GM13977 (cell line): ENCODE results near the gene S100A16.
A peak's percentile ranks its signal among the peaks of the same experiment; 100 is the strongest.

Source experiments
- DNase-seq: peaks from one replicate; pipeline ENCODE4 v3.0.0; 2012; ENCODE audit warnings: low spot score
- CTCF ChIP-seq: IDR thresholded peaks from 2 replicates; pipeline ENCODE4 v1.5.1; 2012; ENCODE audit warnings: mild to moderate bottlenecking, control low read depth; ENCODE audit not compliant: insufficient read depth; ENCODE audit errors: extremely low read depth, missing control alignments
- in situ Hi-C: fragments of 300-500 bp; cut with MboI; formaldehyde crosslinking; loops from one replicate; pipeline ENCODE4 v1.12.0; 2022; ENCODE audit warnings: low sequenced_read_pairs, low pct_unique_long_range_greater_than_20kb, mixed read lengths, inconsistent platforms; ENCODE audit not compliant: unreplicated experiment

Gene S100A16

DNA sequence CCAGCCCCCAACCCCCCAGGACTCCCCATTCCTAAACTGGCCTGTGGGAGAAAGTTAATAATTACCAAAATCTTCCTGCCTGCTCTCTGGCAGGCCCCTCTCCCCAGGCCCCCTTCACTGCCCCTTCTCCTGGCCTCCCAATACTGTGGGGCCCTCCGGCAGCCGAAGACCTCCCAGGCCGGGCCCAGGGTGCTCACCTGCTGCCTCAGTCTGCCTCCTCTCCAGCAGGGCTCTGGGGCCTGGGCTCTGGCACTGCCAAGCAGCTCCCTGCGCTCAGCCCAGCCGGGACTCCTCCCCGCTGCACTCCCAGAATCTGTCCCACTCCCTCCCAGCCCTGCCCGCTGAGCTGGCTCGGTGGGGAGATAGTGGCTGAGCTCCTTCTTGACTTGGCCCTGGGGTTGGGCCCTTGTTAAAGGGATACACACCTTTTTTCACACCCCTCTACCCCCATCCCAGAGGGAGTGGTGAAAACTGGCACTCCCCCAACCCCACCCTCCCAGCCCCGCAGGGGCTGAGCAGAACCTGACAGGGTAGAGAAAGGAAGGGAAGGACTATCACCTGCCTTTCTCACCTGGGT, at the start of gene S100A16:
S100A16 (minus strand) TSS at position 383 of the 577 bp plus-strand sequence. CDS start 4,986 bp downstream, outside the sequence.
- in situ Hi-C loops = no loop called here
- no peak for DNase-seq
- TF ChIP-seq CTCF = no peak

- no peak for DNase-seq
- TF ChIP-seq CTCF = no peak
- in situ Hi-C loops = no loop called here
Measured at GRCh38 chr1:153662269-153662668, 49.3 kb upstream of the S100A16 start.

GRCh38 chr1:153661111-153661708, 48.3 kb upstream of the S100A16 start:
- in situ Hi-C loops = no loop called here
- DNase-seq = no peak
- no peak for TF ChIP-seq CTCF

- no peak for DNase-seq
- in situ Hi-C loops = no loop called here
- no peak for TF ChIP-seq CTCF
Measured at GRCh38 chr1:153659656-153660055, 46.7 kb upstream of the S100A16 start.

- no peak for DNase-seq
- TF ChIP-seq CTCF = no peak
- in situ Hi-C loops = no loop called here
Measured at GRCh38 chr1:153659175-153659534, 46.2 kb upstream of the S100A16 start.

- DNase-seq = peak; percentile 91
- in situ Hi-C loops = no loop called here
- no peak for TF ChIP-seq CTCF
Measured at GRCh38 chr1:153658400-153659174, 45.6 kb upstream of the S100A16 start, which contains the start of gene SNAPIN. Gene SNAPIN (plus strand): TSS chr1:153658703. CDS start chr1:153658744, 41 bp downstream.
